ENCODE results near the gene DGLUCY. TPM values are rescaled to one million over a fixed set of nuclear protein-coding genes. Genes with fewer than 3 reads are reported as not detected.

Gene DGLUCY
- polyA plus RNA-seq, 1 experiment = 22.1 TPM

- H3K27ac ChIP-seq (ENCODE audit: low read depth, low read length) = no peak overlapping the region
- POLR2A ChIA-PET = no interaction called here
- DNase-seq (ENCODE audit: low read depth, low spot score) = no peak
Observed at GRCh38 chr14:91103116-91103515, 10.8 kb upstream of the DGLUCY start.

GRCh38 chr14:91108941-91109611 is 4.8 kb upstream of the DGLUCY start:
- no peak overlapping the region for H3K27ac ChIP-seq (ENCODE audit: low read depth, low read length)
- H3K9me3 ChIP-seq (ENCODE audit: control insufficient read depth, insufficient read depth, low read length) = no peaks in the 10 kb centered on the region
- ChIA-PET CTCF (interaction anchor here (0.5 kb wide), 1 partner anchor 14 kb away, joined by 4 read pairs; no protein-coding TSS in a partner anchor), POLR2A (interaction anchor here (0.6 kb wide), 1 partner anchor 34 kb away, joined by 11 read pairs; no protein-coding TSS in a partner anchor)
- no peak for TF ChIP-seq CTCF (IDR thresholded peaks at IDR 0.05; ENCODE audit: low read depth, low read length)
- H3K27me3 ChIP-seq (ENCODE audit: control insufficient read depth, insufficient read depth, low read length) = no peaks in the 10 kb centered on the region
- H3K4me3 ChIP-seq (ENCODE audit: low read depth, low read length) = no peak overlapping the region
- no peak for DNase-seq (ENCODE audit: low read depth, low spot score)

More at GRCh38 chr14:91103116-91103515, 10.8 kb upstream of the DGLUCY start:
- TF ChIP-seq CTCF (IDR thresholded peaks at IDR 0.05; ENCODE audit: low read depth, low read length) = no peak
- no peak overlapping the region for H3K4me3 ChIP-seq (ENCODE audit: low read depth, low read length)
- H3K27me3 ChIP-seq (ENCODE audit: control insufficient read depth, insufficient read depth, low read length) = peaks cover 3% of the 10 kb centered on the region
- H3K9me3 ChIP-seq (ENCODE audit: control insufficient read depth, insufficient read depth, low read length) = no peaks in the 10 kb centered on the region
- CTCF ChIA-PET = interaction anchor here (1.0 kb wide), 1 partner anchor 220 kb away, joined by 3 read pairs; no protein-coding TSS in a partner anchor

GRCh38 chr14:91111443-91111842 is 2.4 kb upstream of the DGLUCY start:
- Histone ChIP-seq H3K27ac (ENCODE audit: low read depth, low read length) (no peak overlapping the region), H3K4me3 (ENCODE audit: low read depth, low read length) (no peak overlapping the region), H3K9me3 (ENCODE audit: control insufficient read depth, insufficient read depth, low read length) (no peaks in the 10 kb centered on the region), H3K27me3 (ENCODE audit: control insufficient read depth, insufficient read depth, low read length) (no peaks in the 10 kb centered on the region)
- POLR2A ChIA-PET = no interaction called here
- no peak for TF ChIP-seq CTCF (IDR thresholded peaks at IDR 0.05; ENCODE audit: low read depth, low read length)
- CTCF ChIA-PET = no interaction called here
- no peak for DNase-seq (ENCODE audit: low read depth, low spot score)

- Histone ChIP-seq H3K4me3 (ENCODE audit: low read depth, low read length) (no peak overlapping the region), H3K27ac (ENCODE audit: low read depth, low read length) (no peak overlapping the region), H3K27me3 (ENCODE audit: control insufficient read depth, insufficient read depth, low read length) (no peaks in the 10 kb centered on the region), H3K9me3 (ENCODE audit: control insufficient read depth, insufficient read depth, low read length) (no peaks in the 10 kb centered on the region)
- POLR2A ChIA-PET = no interaction called here
- DNase-seq (ENCODE audit: low read depth, low spot score) = no peak
- CTCF ChIA-PET = interaction anchor here (1.3 kb wide), 1 partner anchor 65 kb away, joined by 3 read pairs; no protein-coding TSS in a partner anchor
- TF ChIP-seq CTCF (IDR thresholded peaks at IDR 0.05; ENCODE audit: low read depth, low read length) = no peak
Observed at GRCh38 chr14:91112194-91112593, 1.7 kb upstream of the DGLUCY start.
